Activated naive CD8-positive, alpha-beta T cell treated with anti-CD3 and anti-CD28 coated beads, Interleukin-2, amount 50 U/mL, for 24 hours (primary cell): Measurements from ENCODE around the gene NDUFS3.
A peak's percentile ranks its signal among the peaks of the same experiment; 100 is the strongest.

Experiments
- ATAC-seq: fragments of 150-1000 bp; cut with Tn5 transposase; one replicate; pipeline ENCODE4 v1.10.0; 2021
- DNase-seq: peaks from one replicate; pipeline ENCODE4 v3.0.0; 2021
- H3K27ac Mint-ChIP-seq: one replicate; pipeline ENCODE4 v1.8.0; 2021; ENCODE audit warnings: mild to moderate bottlenecking, mixed read lengths
- H3K27me3 Mint-ChIP-seq: one replicate; pipeline ENCODE4 v1.8.0; 2021; ENCODE audit warnings: mixed read lengths
- H3K36me3 Mint-ChIP-seq: one replicate; pipeline ENCODE4 v1.8.0; 2021; ENCODE audit warnings: low read depth, mixed read lengths
- H3K4me1 Mint-ChIP-seq: one replicate; pipeline ENCODE4 v1.8.0; 2021; ENCODE audit warnings: mixed read lengths
- H3K4me3 Mint-ChIP-seq: one replicate; pipeline ENCODE4 v1.8.0; 2021; ENCODE audit warnings: mild to moderate bottlenecking, moderate library complexity, mixed read lengths
- H3K9me3 Mint-ChIP-seq: one replicate; pipeline ENCODE4 v1.8.0; 2021; ENCODE audit warnings: mixed read lengths

Gene NDUFS3

GRCh38 chr11:47591764-47592163 lies 12.9 kb downstream of the NDUFS3 start:
- peaks cover 30% of the 10 kb centered on the region for H3K27me3 Mint-ChIP-seq
- ATAC-seq, result no peak

GRCh38 chr11:47592251-47592650 lies 13.4 kb downstream of the NDUFS3 start:
- no peaks in the 10 kb centered on the region for H3K36me3 Mint-ChIP-seq
- ATAC-seq, result no peak
- H3K27me3 Mint-ChIP-seq, result peaks cover 30% of the 10 kb centered on the region
- no peak for DNase-seq
- H3K4me3 Mint-ChIP-seq, result no peak overlapping the region
- H3K4me1 Mint-ChIP-seq, result peaks cover 12% of the 10 kb centered on the region
- no peak overlapping the region for H3K27ac Mint-ChIP-seq
- H3K9me3 Mint-ChIP-seq, result no peaks in the 10 kb centered on the region

More at GRCh38 chr11:47591764-47592163, 12.9 kb downstream of the NDUFS3 start:
- Mint-ChIP-seq H3K9me3 (no peaks in the 10 kb centered on the region), H3K4me3 (no peak overlapping the region), H3K36me3 (no peaks in the 10 kb centered on the region), H3K4me1 (peaks cover 12% of the 10 kb centered on the region), H3K27ac (no peak overlapping the region)
- DNase-seq, result no peak

- no peak overlapping the region for H3K27ac Mint-ChIP-seq
- H3K4me1 Mint-ChIP-seq, result peaks cover 12% of the 10 kb centered on the region
- H3K27me3 Mint-ChIP-seq, result peaks cover 30% of the 10 kb centered on the region
- ATAC-seq (no peak), DNase-seq (no peak)
- H3K4me3 Mint-ChIP-seq, result no peak overlapping the region
- H3K9me3 Mint-ChIP-seq, result no peaks in the 10 kb centered on the region
- no peaks in the 10 kb centered on the region for H3K36me3 Mint-ChIP-seq
Observed at GRCh38 chr11:47592970-47593369, 14.1 kb downstream of the NDUFS3 start.

GRCh38 chr11:47593492-47593933 lies 14.6 kb downstream of the NDUFS3 start:
- H3K27me3 Mint-ChIP-seq, result peaks cover 30% of the 10 kb centered on the region

GRCh38 chr11:47593934-47594855 lies 15.3 kb downstream of the NDUFS3 start, which contains the start of gene C1QTNF4:
C1QTNF4 (minus strand) TSS chr11:47594411; CDS start chr11:47590810, 3,601 bp downstream.
- H3K4me3 Mint-ChIP-seq, result no peak within 1 kb of the TSS
- H3K9me3 Mint-ChIP-seq, result no peaks in the 10 kb centered on the region
- ATAC-seq (no peak), DNase-seq (no peak)
- no peak within 1 kb of the TSS for H3K27ac Mint-ChIP-seq
- no peaks in the 10 kb centered on the region for H3K36me3 Mint-ChIP-seq
- peaks cover 30% of the 10 kb centered on the region for H3K27me3 Mint-ChIP-seq
- peaks cover 12% of the 10 kb centered on the region for H3K4me1 Mint-ChIP-seq

More at GRCh38 chr11:47593492-47593933, 14.6 kb downstream of the NDUFS3 start:
- Mint-ChIP-seq H3K4me1 (peaks cover 12% of the 10 kb centered on the region), H3K9me3 (no peaks in the 10 kb centered on the region), H3K4me3 (no peak overlapping the region), H3K27ac (no peak overlapping the region), H3K36me3 (no peaks in the 10 kb centered on the region)
- no peak for ATAC-seq
- DNase-seq, result no peak

- peaks cover 12% of the 10 kb centered on the region for H3K4me1 Mint-ChIP-seq
- peaks cover 30% of the 10 kb centered on the region for H3K27me3 Mint-ChIP-seq
- DNase-seq, result no peak
- H3K9me3 Mint-ChIP-seq, result no peaks in the 10 kb centered on the region
- no peaks in the 10 kb centered on the region for H3K36me3 Mint-ChIP-seq
- H3K27ac Mint-ChIP-seq, result no peak overlapping the region
- no peak overlapping the region for H3K4me3 Mint-ChIP-seq
- ATAC-seq, result no peak
Observed at GRCh38 chr11:47595029-47595428, 16.2 kb downstream of the NDUFS3 start.

- Mint-ChIP-seq H3K27ac (no peak overlapping the region), H3K36me3 (no peaks in the 10 kb centered on the region), H3K9me3 (no peaks in the 10 kb centered on the region), H3K4me3 (no peak overlapping the region), H3K4me1 (peaks cover 12% of the 10 kb centered on the region), H3K27me3 (peaks cover 30% of the 10 kb centered on the region)
- DNase-seq (no peak), ATAC-seq (no peak)
Observed at GRCh38 chr11:47595967-47596366, 17.1 kb downstream of the NDUFS3 start.

- Mint-ChIP-seq H3K27me3 (peaks cover 5% of the 10 kb centered on the region), H3K27ac (no peak overlapping the region), H3K4me3 (no peak overlapping the region), H3K9me3 (no peaks in the 10 kb centered on the region), H3K4me1 (no peaks in the 10 kb centered on the region), H3K36me3 (no peaks in the 10 kb centered on the region)
- DNase-seq (no peak), ATAC-seq (no peak)
Observed at GRCh38 chr11:47599902-47600301, 21.0 kb downstream of the NDUFS3 start.

GRCh38 chr11:47603295-47603694 lies 24.4 kb downstream of the NDUFS3 start:
- ATAC-seq, result no peak
- DNase-seq, result no peak
- no peaks in the 10 kb centered on the region for H3K9me3 Mint-ChIP-seq
- H3K4me1 Mint-ChIP-seq, result peaks cover 2% of the 10 kb centered on the region
- H3K36me3 Mint-ChIP-seq, result no peaks in the 10 kb centered on the region
- no peaks in the 10 kb centered on the region for H3K27me3 Mint-ChIP-seq
- no peak overlapping the region for H3K27ac Mint-ChIP-seq
- no peak overlapping the region for H3K4me3 Mint-ChIP-seq

GRCh38 chr11:47605921-47606320 lies 27.0 kb downstream of the NDUFS3 start:
- ATAC-seq (no peak), DNase-seq (no peak)
- no peaks in the 10 kb centered on the region for H3K9me3 Mint-ChIP-seq
- peaks cover 2% of the 10 kb centered on the region for H3K4me1 Mint-ChIP-seq
- H3K36me3 Mint-ChIP-seq, result no peaks in the 10 kb centered on the region
- no peaks in the 10 kb centered on the region for H3K27me3 Mint-ChIP-seq
- H3K4me3 Mint-ChIP-seq, result no peak overlapping the region
- no peak overlapping the region for H3K27ac Mint-ChIP-seq

GRCh38 chr11:47606731-47607130 lies 27.9 kb downstream of the NDUFS3 start:
- Mint-ChIP-seq H3K4me1 (peaks cover 5% of the 10 kb centered on the region), H3K9me3 (no peaks in the 10 kb centered on the region), H3K36me3 (no peaks in the 10 kb centered on the region), H3K4me3 (no peak overlapping the region), H3K27ac (no peak overlapping the region), H3K27me3 (no peaks in the 10 kb centered on the region)
- DNase-seq (no peak), ATAC-seq (no peak)

GRCh38 chr11:47607380-47607779 lies 28.5 kb downstream of the NDUFS3 start:
- no peaks in the 10 kb centered on the region for H3K36me3 Mint-ChIP-seq
- no peaks in the 10 kb centered on the region for H3K27me3 Mint-ChIP-seq
- DNase-seq (no peak), ATAC-seq (no peak)
- peaks cover 5% of the 10 kb centered on the region for H3K4me1 Mint-ChIP-seq
- H3K27ac Mint-ChIP-seq, result no peak overlapping the region
- H3K4me3 Mint-ChIP-seq, result no peak overlapping the region
- H3K9me3 Mint-ChIP-seq, result no peaks in the 10 kb centered on the region

GRCh38 chr11:47609675-47610074 lies 30.8 kb downstream of the NDUFS3 start:
- H3K4me1 Mint-ChIP-seq, result peaks cover 5% of the 10 kb centered on the region
- no peaks in the 10 kb centered on the region for H3K27me3 Mint-ChIP-seq
- ATAC-seq (peak; percentile 33), DNase-seq (no peak)
- H3K27ac Mint-ChIP-seq, result no peak overlapping the region
- no peaks in the 10 kb centered on the region for H3K9me3 Mint-ChIP-seq
- H3K4me3 Mint-ChIP-seq, result no peak overlapping the region
- H3K36me3 Mint-ChIP-seq, result no peaks in the 10 kb centered on the region

- Mint-ChIP-seq H3K4me1 (peaks cover 5% of the 10 kb centered on the region), H3K9me3 (no peaks in the 10 kb centered on the region), H3K27me3 (no peaks in the 10 kb centered on the region), H3K27ac (no peak overlapping the region), H3K4me3 (no peak overlapping the region), H3K36me3 (no peaks in the 10 kb centered on the region)
- DNase-seq (no peak), ATAC-seq (no peak)
Observed at GRCh38 chr11:47611348-47611794, 32.5 kb downstream of the NDUFS3 start.

GRCh38 chr11:47615249-47615648 lies 36.4 kb downstream of the NDUFS3 start:
- no peak for DNase-seq
- peaks cover 6% of the 10 kb centered on the region for H3K36me3 Mint-ChIP-seq

More at GRCh38 chr11:47615249-47615648, 36.4 kb downstream of the NDUFS3 start:
- Mint-ChIP-seq H3K4me1 (peaks cover 3% of the 10 kb centered on the region), H3K9me3 (no peaks in the 10 kb centered on the region), H3K27me3 (no peaks in the 10 kb centered on the region), H3K27ac (no peak overlapping the region), H3K4me3 (no peak overlapping the region)
- no peak for ATAC-seq
